ENCODE results near the gene CTF1. TPM values are rescaled to one million over a fixed set of nuclear protein-coding genes. Genes with fewer than 3 reads are reported as not detected.

Gene CTF1
- polyA plus RNA-seq, 1 experiment = 22.2 TPM

DNA sequence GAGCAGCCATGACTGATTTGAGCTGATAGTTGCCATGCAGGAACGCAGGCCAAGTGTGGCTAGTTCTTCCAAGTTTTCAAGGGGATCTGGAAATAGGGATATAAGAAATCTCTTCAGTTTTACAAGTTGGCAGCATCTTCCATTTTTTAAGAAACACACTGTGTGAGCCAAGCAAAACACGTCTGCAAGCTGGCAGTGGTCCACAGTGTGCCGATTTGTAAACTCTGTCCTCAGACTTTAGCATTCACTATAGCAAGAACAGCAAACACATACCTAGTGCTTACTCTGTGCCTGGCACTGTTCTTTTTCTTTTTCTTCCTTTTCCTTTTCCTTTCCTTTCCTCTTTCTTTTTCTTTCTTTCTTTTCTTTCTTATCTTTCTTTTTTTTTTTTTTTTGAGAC lies 55.3 kb downstream of the CTF1 start:
- no peaks in the 10 kb centered on the region for H3K27me3 ChIP-seq (ENCODE audit: control insufficient read depth, insufficient read depth, low read length)
- peaks cover 7% of the 10 kb centered on the region for H3K36me3 ChIP-seq (ENCODE audit: control insufficient read depth, insufficient read depth, low read length)
- DNase-seq (ENCODE audit: low read depth) = no peak
- ChIA-PET POLR2A (interaction anchor here (0.6 kb wide), 1 partner anchor 190 kb away, joined by 8 read pairs; no protein-coding TSS in a partner anchor), CTCF (interaction anchor here (0.5 to 2.6 kb wide), 3 partner anchors 10 to 143 kb away, joined by 4 to 7 read pairs (median 5); partner anchors contain the start of gene VKORC1)
- TF ChIP-seq, protein P1, sequence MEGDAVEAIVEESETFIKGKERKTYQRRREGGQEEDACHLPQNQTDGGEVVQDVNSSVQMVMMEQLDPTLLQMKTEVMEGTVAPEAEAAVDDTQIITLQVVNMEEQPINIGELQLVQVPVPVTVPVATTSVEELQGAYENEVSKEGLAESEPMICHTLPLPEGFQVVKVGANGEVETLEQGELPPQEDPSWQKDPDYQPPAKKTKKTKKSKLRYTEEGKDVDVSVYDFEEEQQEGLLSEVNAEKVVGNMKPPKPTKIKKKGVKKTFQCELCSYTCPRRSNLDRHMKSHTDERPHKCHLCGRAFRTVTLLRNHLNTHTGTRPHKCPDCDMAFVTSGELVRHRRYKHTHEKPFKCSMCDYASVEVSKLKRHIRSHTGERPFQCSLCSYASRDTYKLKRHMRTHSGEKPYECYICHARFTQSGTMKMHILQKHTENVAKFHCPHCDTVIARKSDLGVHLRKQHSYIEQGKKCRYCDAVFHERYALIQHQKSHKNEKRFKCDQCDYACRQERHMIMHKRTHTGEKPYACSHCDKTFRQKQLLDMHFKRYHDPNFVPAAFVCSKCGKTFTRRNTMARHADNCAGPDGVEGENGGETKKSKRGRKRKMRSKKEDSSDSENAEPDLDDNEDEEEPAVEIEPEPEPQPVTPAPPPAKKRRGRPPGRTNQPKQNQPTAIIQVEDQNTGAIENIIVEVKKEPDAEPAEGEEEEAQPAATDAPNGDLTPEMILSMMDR (IDR thresholded peaks at IDR 0.05; ENCODE audit: insufficient read depth, low read depth, low read length) = no peak
- no peak overlapping the region for H3K4me3 ChIP-seq (ENCODE audit: low read depth, low read length)

DNA sequence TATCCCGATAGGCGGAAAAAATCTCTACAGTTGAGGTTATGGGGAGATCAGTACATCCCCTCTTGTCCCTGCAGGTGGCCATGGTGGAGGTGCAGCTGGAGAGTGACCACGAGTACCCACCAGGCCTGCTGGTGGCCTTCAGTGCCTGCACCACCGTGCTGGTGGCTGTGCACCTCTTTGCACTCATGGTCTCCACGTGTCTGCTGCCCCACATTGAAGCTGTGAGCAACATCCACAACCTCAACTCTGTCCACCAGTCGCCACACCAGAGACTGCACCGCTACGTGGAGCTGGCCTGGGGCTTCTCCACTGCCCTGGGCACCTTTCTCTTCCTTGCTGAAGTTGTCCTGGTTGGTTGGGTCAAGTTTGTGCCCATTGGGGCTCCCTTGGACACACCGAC lies 56.7 kb downstream of the CTF1 start:
- TF ChIP-seq, protein P1 (IDR thresholded peaks at IDR 0.05; ENCODE audit: insufficient read depth, low read depth, low read length) = no peak
- POLR2A ChIA-PET = interaction anchor here (0.6 kb wide), 1 partner anchor 508 kb away, joined by 3 read pairs; no protein-coding TSS in a partner anchor
- DNase-seq (ENCODE audit: low read depth) = no peak
- CTCF ChIA-PET = interaction anchor here (0.6 to 3.2 kb wide), 17 partner anchors 12 to 521 kb away, joined by 3 to 30 read pairs (median 4); partner anchors contain the start of genes KAT8, VKORC1, ZNF646 and ZNF668
- H3K4me3 ChIP-seq (ENCODE audit: low read depth, low read length) = no peak overlapping the region
- no peaks in the 10 kb centered on the region for H3K27me3 ChIP-seq (ENCODE audit: control insufficient read depth, insufficient read depth, low read length)
- 0 out of 2 replicates have a peak, but pooled peaks cover 1% of the 10 kb centered on the region for H3K36me3 ChIP-seq (ENCODE audit: control insufficient read depth, insufficient read depth, low read length)

Small RNA genes lying within 50 kb of the gene (small RNA-seq; reads per million reads assigned to genes)
- gene AC135048.1 (ENCODE audit: insufficient read length, low read depth, low replicate concordance) (not detected), gene MIR4519 (ENCODE audit: insufficient read length, low read depth, low replicate concordance) (not detected), gene MIR762 (ENCODE audit: insufficient read length, low read depth, low replicate concordance) (not detected)

Other genes starting within 250 kb of the CTF1 start
- 5.2 TPM in 2 replicates for gene PRR14, start 245.7 kb upstream of the CTF1 start, polyA plus RNA-seq (2011; rRNA removed)
- gene FBRS, start 238.2 kb upstream of the CTF1 start, polyA plus RNA-seq (2011; rRNA removed) = 7.8 and 9.4 TPM in 2 replicates
- gene SRCAP, start 197.4 kb upstream of the CTF1 start, polyA plus RNA-seq (2011; rRNA removed) = 3.2 and 4.4 TPM in 2 replicates
- gene PHKG2, start 148.2 kb upstream of the CTF1 start, polyA plus RNA-seq (2011; rRNA removed) = 24.9 and 32.4 TPM in 2 replicates
- 4.7 and 5.0 TPM in 2 replicates for gene CFAP119, start 134.6 kb upstream of the CTF1 start, polyA plus RNA-seq (2011; rRNA removed)
- gene RNF40, start 134.3 kb upstream of the CTF1 start, polyA plus RNA-seq (2011; rRNA removed) = 64.7 and 82.4 TPM in 2 replicates
- gene ZNF629, start 109.4 kb upstream of the CTF1 start, polyA plus RNA-seq (2011; rRNA removed) = 4.6 and 6.0 TPM in 2 replicates
- gene BCL7C, start 2.5 kb upstream of the CTF1 start, polyA plus RNA-seq (2011; rRNA removed) = 27.4 and 27.8 TPM in 2 replicates
- 5.9 and 7.6 TPM in 2 replicates for gene FBXL19, start 27.0 kb downstream of the CTF1 start, polyA plus RNA-seq (2011; rRNA removed)
- gene ORAI3, start 52.5 kb downstream of the CTF1 start, polyA plus RNA-seq (2011; rRNA removed) = 25.6 and 37.1 TPM in 2 replicates
- 0.96 and 1.4 TPM in 2 replicates for gene SETD1A, start 61.1 kb downstream of the CTF1 start, polyA plus RNA-seq (2011; rRNA removed)
- gene HSD3B7, start 88.6 kb downstream of the CTF1 start, polyA plus RNA-seq (2011; rRNA removed) = 15.4 and 25.0 TPM in 2 replicates
- gene STX1B, start 114.0 kb downstream of the CTF1 start, polyA plus RNA-seq (2011; rRNA removed) = 1.5 and 1.6 TPM in 2 replicates
- 41.7 and 53.6 TPM in 2 replicates for gene STX4, start 136.9 kb downstream of the CTF1 start, polyA plus RNA-seq (2011; rRNA removed)
- gene ZNF668, start 177.6 kb downstream of the CTF1 start, polyA plus RNA-seq (2011; rRNA removed) = 10.2 and 16.3 TPM in 2 replicates
- gene ZNF646, start 177.8 kb downstream of the CTF1 start, polyA plus RNA-seq (2011; rRNA removed) = 3.3 and 4.2 TPM in 2 replicates
- gene PRSS53, start 192.3 kb downstream of the CTF1 start, polyA plus RNA-seq (2011; rRNA removed) = 0.96 and 1.8 TPM in 2 replicates
- 416 and 515 TPM in 2 replicates for gene VKORC1, start 198.2 kb downstream of the CTF1 start, polyA plus RNA-seq (2011; rRNA removed)
- gene BCKDK, start 211.8 kb downstream of the CTF1 start, polyA plus RNA-seq (2011; rRNA removed) = 31.0 and 56.0 TPM in 2 replicates
- 28.9 and 31.9 TPM in 2 replicates for gene KAT8, start 221.1 kb downstream of the CTF1 start, polyA plus RNA-seq (2011; rRNA removed)
- gene PRSS8, start 239.1 kb downstream of the CTF1 start, polyA plus RNA-seq (2011; rRNA removed) = not detected in 2 replicates